Naive thymus-derived CD8-positive, alpha-beta T cell (primary cell): ENCODE measurements around the gene MAML3. TPM values are rescaled to one million over a fixed set of nuclear protein-coding genes. Genes with fewer than 3 reads are reported as not detected.

Source experiments
- ATAC-seq, 2 donors: fragments of 150-1000 bp; cut with Tn5 transposase in 1 of 2; sonication (Bioruptor Pico), chemical (Tn5 transposase) in 1 of 2; 1 replicate in 1 of 2; 2 replicates in 1 of 2; pipeline ENCODE4 v1.10.0; 2021; ENCODE audit warnings: mild to moderate bottlenecking in 2 of 2, moderate library complexity in 2 of 2
- POLR2A ChIA-PET: fragments of 350-600 bp; sonication (Branson Sonifier 250); formaldehyde crosslinking; loops from one replicate; lab custom pipeline; 2021; ENCODE audit warnings: antibody characterized with exemption; lab: Charles Lee
- DNase-seq, 10 donors: peaks; one replicate each; pipeline versions ENCODE4 v3.0.0 to v3.0.0-alpha.2; 2020 to 2022
- H3K27ac Mint-ChIP-seq, 10 donors: one replicate each; pipeline ENCODE4 v1.8.0; 2020 to 2022; ENCODE audit warnings: mild to moderate bottlenecking in 10 of 10, mixed read lengths in 10 of 10, moderate library complexity in 4 of 10, inconsistent platforms in 1 of 10
- H3K27me3 Mint-ChIP-seq, 5 donors: one replicate each; pipeline ENCODE4 v1.8.0; 2021 to 2022; ENCODE audit warnings: mixed read lengths in 5 of 5
- H3K36me3 Mint-ChIP-seq, 3 donors: one replicate each; pipeline ENCODE4 v1.8.0; 2020 to 2022; ENCODE audit warnings: mixed read lengths in 3 of 3, mild to moderate bottlenecking in 2 of 3, inconsistent platforms in 1 of 3
- H3K4me1 Mint-ChIP-seq, 4 donors: one replicate each; pipeline ENCODE4 v1.8.0; 2021 to 2022; ENCODE audit warnings: mixed read lengths in 4 of 4
- H3K4me3 Mint-ChIP-seq, 10 donors: one replicate each; pipeline ENCODE4 v1.8.0; 2020 to 2022; ENCODE audit warnings: mild to moderate bottlenecking in 10 of 10, mixed read lengths in 10 of 10, moderate library complexity in 6 of 10, inconsistent platforms in 1 of 10
- H3K9me3 Mint-ChIP-seq, 9 donors: one replicate each; pipeline ENCODE4 v1.8.0; 2020 to 2022; ENCODE audit warnings: mixed read lengths in 9 of 9, mild to moderate bottlenecking in 3 of 9, inconsistent platforms in 1 of 9, moderate library complexity in 1 of 9
- polyA plus RNA-seq, 3 donors: library from polyadenylated mRNA; unstranded; fragments of 300-500 nt; fragmentation: Illumina TruSeq; gene quantifications; one replicate each; pipeline ENCODE4 v1.2.3, GENCODE V29; 2021
- total RNA-seq, 8 experiments: library from RNA in 2 of 8; stranded (reverse) in 2 of 8; gene quantifications; one replicate each; pipeline ENCODE4 v1.2.3 and lab custom pipeline; 2021 to 2026

The MAML3 gene
- total and polyA plus RNA-seq, 5 experiments from 2014 or later = 0.51 to 5.3 (median 1.6) TPM

DNA sequence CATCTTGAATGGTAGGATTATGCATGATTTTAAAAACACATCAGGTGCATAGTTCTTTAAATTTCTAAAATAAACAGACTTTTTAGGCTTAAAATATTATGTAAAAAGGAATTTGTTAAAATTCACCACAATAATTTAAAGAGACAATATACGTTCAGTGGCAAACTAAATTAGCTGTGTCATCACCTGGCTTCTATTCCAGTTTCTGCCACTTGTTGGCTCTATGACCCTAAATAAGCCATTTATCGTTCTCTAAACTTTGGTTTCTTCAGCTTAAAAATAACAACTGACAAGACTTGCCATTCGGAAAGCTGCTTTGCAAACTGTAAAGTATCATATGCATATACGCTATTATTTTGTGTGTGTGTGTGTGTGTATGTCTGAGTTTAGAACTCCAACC lies 347.1 kb downstream of the MAML3 start:
- H3K27me3 Mint-ChIP-seq = peaks cover 0 to 3% (median 3%) of the 10 kb centered on the region in 5 donors
- no peak for DNase-seq
- POLR2A ChIA-PET = no interaction called here
- no peak for ATAC-seq
- peaks cover 0 to 14% (median 0%) of the 10 kb centered on the region in 9 donors for H3K9me3 Mint-ChIP-seq
- H3K4me3 Mint-ChIP-seq = no peak overlapping the region
- H3K36me3 Mint-ChIP-seq = peaks cover 0 to 9% (median 6%) of the 10 kb centered on the region in 3 donors
- H3K4me1 Mint-ChIP-seq = peaks cover 5 to 17% (median 12%) of the 10 kb centered on the region in 4 donors
- H3K27ac Mint-ChIP-seq = no peak overlapping the region

DNA sequence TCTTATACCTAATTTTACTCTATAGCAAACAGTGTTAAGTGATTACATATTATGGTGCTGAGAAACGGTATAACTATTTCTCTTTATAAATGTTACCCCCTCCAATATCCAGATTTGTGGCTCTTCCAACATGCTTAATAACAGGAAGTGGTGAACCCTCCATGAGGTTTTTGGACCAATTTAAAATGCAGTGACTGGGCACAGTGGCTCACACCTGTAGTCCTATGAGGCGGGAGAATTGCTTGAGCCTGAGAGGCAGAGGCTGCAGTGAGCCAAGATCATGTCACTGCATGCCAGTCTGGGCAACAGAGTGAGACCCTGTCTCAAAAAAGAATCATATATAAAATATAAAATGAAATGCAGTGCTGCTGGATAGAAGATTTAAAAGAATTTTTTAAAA lies 351.1 kb downstream of the MAML3 start:
- H3K9me3 Mint-ChIP-seq = no peaks in the 10 kb centered on the region
- H3K27ac Mint-ChIP-seq = peak overlapping the region in 1 of 10 donors; percentile 71
- POLR2A ChIA-PET = no interaction called here
- peaks cover 0 to under 1% (median 0%) of the 10 kb centered on the region in 5 donors for H3K27me3 Mint-ChIP-seq
- H3K4me3 Mint-ChIP-seq = peak overlapping the region in 1 of 10 donors; percentile 13
- ATAC-seq (no peak), DNase-seq (no peak)
- no peaks in the 10 kb centered on the region for H3K36me3 Mint-ChIP-seq
- H3K4me1 Mint-ChIP-seq = peaks cover 5 to 13% (median 7%) of the 10 kb centered on the region in 4 donors

DNA sequence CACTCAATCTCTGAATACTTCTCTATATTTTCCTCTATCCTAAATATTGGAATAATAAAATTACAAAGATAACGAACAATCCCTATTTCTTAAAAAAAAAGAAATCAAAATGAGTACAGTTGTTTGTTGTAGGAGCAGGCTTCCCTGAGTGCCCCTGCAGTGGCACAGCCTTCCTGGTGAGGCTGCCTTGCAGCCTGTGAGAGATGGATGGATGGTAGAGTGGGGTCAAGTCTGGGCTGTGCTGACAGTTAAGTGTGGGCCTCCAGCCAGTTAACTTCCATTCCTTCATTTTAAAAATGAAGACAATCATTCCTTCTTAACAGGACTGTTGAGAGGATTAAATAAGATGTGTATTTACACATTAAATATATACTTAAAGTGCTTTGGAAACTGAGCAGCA lies 351.5 kb downstream of the MAML3 start:
- POLR2A ChIA-PET = no interaction called here
- H3K9me3 Mint-ChIP-seq = no peaks in the 10 kb centered on the region
- peak overlapping the region in 1 of 10 donors; percentile 56 for H3K27ac Mint-ChIP-seq
- no peak overlapping the region for H3K4me3 Mint-ChIP-seq
- ATAC-seq = no peak
- H3K27me3 Mint-ChIP-seq = no peaks in the 10 kb centered on the region
- H3K4me1 Mint-ChIP-seq = peaks cover 5 to 13% (median 6%) of the 10 kb centered on the region in 4 donors
- no peak for DNase-seq
- H3K36me3 Mint-ChIP-seq = no peaks in the 10 kb centered on the region

- Mint-ChIP-seq H3K27ac (peak overlapping the region in 2 of 10 donors; percentile 22 to 56), H3K36me3 (no peaks in the 10 kb centered on the region), H3K27me3 (no peaks in the 10 kb centered on the region), H3K4me3 (no peak overlapping the region), H3K9me3 (no peaks in the 10 kb centered on the region), H3K4me1 (peaks cover 5 to 13% (median 6%) of the 10 kb centered on the region in 4 donors)
- DNase-seq (no peak), ATAC-seq (no peak)
- POLR2A ChIA-PET = no interaction called here
These were observed 352.1 kb downstream of the MAML3 start for GRCh38 chr4:139801895-139802294.

DNA sequence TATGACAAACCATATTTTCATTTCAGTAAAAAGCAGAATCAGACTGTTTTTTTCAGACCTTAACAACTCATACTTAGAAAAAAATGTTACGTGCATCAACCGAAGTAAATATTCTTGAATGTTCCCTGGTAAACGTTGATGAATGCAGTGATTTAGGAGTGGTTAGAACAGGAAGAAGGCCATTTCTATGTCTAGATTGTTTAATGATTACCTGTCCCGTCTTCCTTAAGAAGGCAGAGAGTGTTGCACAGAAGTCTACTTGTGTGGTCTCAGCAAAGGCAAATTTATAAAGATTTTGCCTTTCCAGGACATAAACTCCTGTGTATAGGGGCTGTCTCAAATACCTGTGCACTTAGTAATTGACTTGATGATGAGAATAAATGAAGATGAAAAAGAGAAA lies 353.9 kb downstream of the MAML3 start:
- POLR2A ChIA-PET = no interaction called here
- H3K4me1 Mint-ChIP-seq = peaks cover 5 to 13% (median 6%) of the 10 kb centered on the region in 4 donors
- ATAC-seq = no peak

DNA sequence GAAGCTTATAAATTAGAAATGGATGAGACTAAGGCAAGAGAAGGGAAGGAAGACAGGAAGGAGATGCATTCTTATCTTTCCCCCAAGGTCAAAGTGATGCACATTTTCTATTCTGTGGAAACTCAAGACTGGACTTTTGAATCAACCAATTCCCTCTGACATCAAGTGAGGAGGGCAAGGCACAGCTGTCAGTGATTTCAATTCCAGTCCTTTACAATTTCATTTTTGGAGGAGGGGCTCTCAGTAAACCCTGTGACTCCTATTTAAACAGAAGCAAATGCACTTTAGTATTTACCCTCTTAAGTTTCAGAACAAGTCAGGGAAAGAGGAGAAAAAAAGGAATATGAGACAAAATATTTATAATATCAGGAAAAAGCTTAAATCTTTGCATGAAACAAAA lies 354.4 kb downstream of the MAML3 start:
- no peak for DNase-seq
- Mint-ChIP-seq H3K27me3 (no peaks in the 10 kb centered on the region), H3K9me3 (no peaks in the 10 kb centered on the region), H3K36me3 (no peaks in the 10 kb centered on the region), H3K4me1 (peaks cover 5 to 13% (median 6%) of the 10 kb centered on the region in 4 donors), H3K27ac (no peak overlapping the region), H3K4me3 (no peak overlapping the region)
- POLR2A ChIA-PET = no interaction called here
- ATAC-seq = no peak

More for the DNA sequence above, 353.9 kb downstream of the MAML3 start:
- Mint-ChIP-seq H3K27me3 (no peaks in the 10 kb centered on the region), H3K4me3 (no peak overlapping the region), H3K27ac (no peak overlapping the region), H3K9me3 (no peaks in the 10 kb centered on the region), H3K36me3 (no peaks in the 10 kb centered on the region)
- no peak for DNase-seq

DNA sequence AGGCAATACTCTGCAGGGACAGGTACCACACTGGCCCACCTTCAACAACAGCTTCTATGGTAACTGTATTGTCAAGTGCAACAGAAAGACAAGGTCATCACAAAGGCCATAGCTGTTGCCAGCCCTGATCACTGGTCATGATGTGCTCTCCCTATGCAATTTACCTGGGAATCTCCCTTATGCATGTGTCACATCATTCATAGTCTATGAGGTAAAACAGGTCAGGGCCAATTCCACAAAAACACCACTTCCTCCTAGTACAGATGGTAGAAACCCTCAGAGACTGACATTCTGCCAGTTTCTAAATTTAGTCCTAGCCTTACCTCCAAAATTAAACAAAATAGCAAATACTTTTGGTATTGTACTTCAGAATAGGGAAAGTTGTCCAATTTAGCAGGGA lies 355.5 kb downstream of the MAML3 start:
- H3K36me3 Mint-ChIP-seq = no peaks in the 10 kb centered on the region
- DNase-seq (no peak), ATAC-seq (no peak)
- H3K4me1 Mint-ChIP-seq = peaks cover 3 to 6% (median 4%) of the 10 kb centered on the region in 4 donors
- POLR2A ChIA-PET = no interaction called here
- no peak overlapping the region for H3K27ac Mint-ChIP-seq
- H3K4me3 Mint-ChIP-seq = no peak overlapping the region
- H3K9me3 Mint-ChIP-seq = no peaks in the 10 kb centered on the region
- H3K27me3 Mint-ChIP-seq = no peaks in the 10 kb centered on the region

- Mint-ChIP-seq H3K9me3 (no peaks in the 10 kb centered on the region), H3K4me3 (no peak overlapping the region), H3K27ac (no peak overlapping the region), H3K27me3 (no peaks in the 10 kb centered on the region), H3K36me3 (no peaks in the 10 kb centered on the region), H3K4me1 (peaks cover 0 to 3% (median 1%) of the 10 kb centered on the region in 4 donors)
- no peak for DNase-seq
- no peak for ATAC-seq
- POLR2A ChIA-PET = no interaction called here
These were observed 356.7 kb downstream of the MAML3 start for GRCh38 chr4:139797287-139797686.

DNA sequence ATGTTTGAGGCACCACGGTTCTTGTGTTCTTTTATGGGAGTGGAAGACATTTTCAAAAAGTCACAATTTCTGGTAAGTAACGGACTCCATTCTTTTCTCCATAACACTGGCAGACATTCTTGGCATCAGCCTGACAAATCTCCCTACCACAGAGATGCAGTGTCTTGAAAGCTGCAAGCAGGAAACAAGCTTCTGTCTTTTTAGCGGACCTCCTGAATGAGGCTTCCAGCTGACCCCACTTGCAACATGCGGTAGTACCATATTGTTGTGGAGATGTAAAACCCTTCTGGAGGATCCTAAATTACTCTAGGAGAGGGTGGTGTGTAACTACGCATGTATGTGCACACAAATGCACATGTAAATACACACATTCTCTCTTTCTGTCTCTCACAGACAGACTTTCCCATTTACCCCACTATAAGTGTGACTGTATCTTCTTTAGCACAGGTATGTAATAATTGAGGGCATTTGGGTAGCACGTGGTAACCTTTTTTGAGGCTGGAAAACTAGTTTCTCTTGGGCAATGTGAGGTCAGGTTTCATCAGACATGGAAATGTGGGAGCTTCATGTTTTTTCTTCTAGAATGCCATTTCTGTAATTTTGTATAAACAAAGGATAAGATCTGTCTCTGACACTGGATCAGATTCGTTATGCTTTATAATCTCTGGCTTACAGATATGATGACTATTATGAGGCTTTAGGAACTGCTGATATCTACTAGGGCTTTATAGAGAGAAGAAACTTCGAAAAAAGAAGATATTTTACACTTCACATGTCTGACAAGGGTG lies 358.3 kb downstream of the MAML3 start:
- POLR2A ChIA-PET = no interaction called here
- Mint-ChIP-seq H3K36me3 (no peaks in the 10 kb centered on the region), H3K4me1 (peaks cover 0 to 3% (median under 1%) of the 10 kb centered on the region in 4 donors), H3K4me3 (no peak overlapping the region), H3K27ac (no peak overlapping the region), H3K27me3 (no peaks in the 10 kb centered on the region), H3K9me3 (no peaks in the 10 kb centered on the region)
- ATAC-seq = no peak
- DNase-seq = no peak

- Mint-ChIP-seq H3K4me3 (no peak overlapping the region), H3K27me3 (no peaks in the 10 kb centered on the region), H3K9me3 (no peaks in the 10 kb centered on the region), H3K36me3 (no peaks in the 10 kb centered on the region), H3K4me1 (peaks cover 0 to 2% (median under 1%) of the 10 kb centered on the region in 4 donors), H3K27ac (no peak overlapping the region)
- POLR2A ChIA-PET = no interaction called here
- ATAC-seq (no peak), DNase-seq (no peak)
These were observed 359.6 kb downstream of the MAML3 start for GRCh38 chr4:139794158-139794954.

- H3K27me3 Mint-ChIP-seq = peaks cover 0 to 2% (median 0%) of the 10 kb centered on the region in 5 donors
- no peak overlapping the region for H3K4me3 Mint-ChIP-seq
- H3K9me3 Mint-ChIP-seq = no peaks in the 10 kb centered on the region
- no peak overlapping the region for H3K27ac Mint-ChIP-seq
- H3K4me1 Mint-ChIP-seq = peaks cover 0 to 3% (median 1%) of the 10 kb centered on the region in 4 donors
- POLR2A ChIA-PET = no interaction called here
- no peak for ATAC-seq
- H3K36me3 Mint-ChIP-seq = no peaks in the 10 kb centered on the region
- no peak for DNase-seq
These were observed 362.3 kb downstream of the MAML3 start for GRCh38 chr4:139791681-139792080.

DNA sequence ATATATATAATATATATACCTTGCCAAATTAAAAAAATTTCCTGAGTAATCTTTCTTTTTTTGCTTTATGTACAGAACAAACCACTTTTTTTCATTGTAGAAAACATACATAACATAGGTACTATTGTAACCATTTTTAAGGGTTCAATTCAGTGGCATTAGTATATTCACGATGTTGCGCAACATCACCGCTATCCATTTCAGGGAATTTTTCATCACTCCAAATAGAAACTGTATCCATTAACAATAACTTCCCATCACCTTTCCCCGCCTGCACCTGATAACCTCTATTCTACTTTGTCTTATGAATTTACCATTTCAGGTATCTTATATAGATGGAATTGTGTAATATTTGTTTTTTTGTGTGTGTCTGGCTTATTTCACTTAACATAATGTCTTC lies 363.7 kb downstream of the MAML3 start:
- no peak for DNase-seq
- peaks cover 0 to 2% (median 0%) of the 10 kb centered on the region in 5 donors for H3K27me3 Mint-ChIP-seq
- peaks cover 0 to 3% (median 1%) of the 10 kb centered on the region in 4 donors for H3K4me1 Mint-ChIP-seq
- POLR2A ChIA-PET = no interaction called here
- no peak overlapping the region for H3K4me3 Mint-ChIP-seq
- no peak for ATAC-seq
- no peaks in the 10 kb centered on the region for H3K9me3 Mint-ChIP-seq
- H3K27ac Mint-ChIP-seq = no peak overlapping the region
- H3K36me3 Mint-ChIP-seq = no peaks in the 10 kb centered on the region

DNA sequence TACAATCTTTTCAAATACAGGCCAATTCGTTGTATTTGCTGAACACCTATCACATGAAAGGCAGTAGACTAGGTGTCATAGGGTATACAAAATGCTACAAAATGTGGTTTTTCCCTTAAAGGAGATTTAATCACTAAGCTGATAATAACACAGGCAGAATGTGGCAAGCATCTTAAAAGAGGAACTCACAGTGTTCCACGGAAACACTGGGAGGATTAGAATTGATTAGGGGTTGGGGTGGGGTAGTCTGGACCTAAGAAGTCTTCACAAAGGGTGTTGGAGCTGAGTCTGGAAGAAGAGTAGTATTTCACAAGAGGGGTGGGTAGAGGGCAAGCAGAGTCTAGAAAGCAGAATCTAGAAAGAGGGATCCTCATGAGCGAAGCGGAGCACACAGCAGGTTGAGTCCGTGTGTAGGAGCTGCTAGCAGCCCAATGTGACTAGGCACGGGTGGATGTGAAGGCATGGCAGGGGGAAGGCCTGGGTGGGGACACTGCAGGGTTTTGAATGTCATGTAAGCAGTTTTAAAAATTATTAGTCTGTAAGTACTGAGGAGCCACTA lies 364.8 kb downstream of the MAML3 start:
- no peak for DNase-seq
- H3K4me1 Mint-ChIP-seq = peaks cover 0 to 3% (median 1%) of the 10 kb centered on the region in 4 donors
- POLR2A ChIA-PET = no interaction called here
- peak overlapping the region in 1 of 10 donors; percentile 10 for H3K27ac Mint-ChIP-seq
- ATAC-seq = no peak
- H3K4me3 Mint-ChIP-seq = no peak overlapping the region
- H3K27me3 Mint-ChIP-seq = peaks cover 0 to 2% (median 0%) of the 10 kb centered on the region in 5 donors
- no peaks in the 10 kb centered on the region for H3K9me3 Mint-ChIP-seq
- no peaks in the 10 kb centered on the region for H3K36me3 Mint-ChIP-seq
